Prostate gland (tissue), 2 donors: ENCODE results near the gene GPHA2. TPM values are rescaled to one million over a fixed set of nuclear protein-coding genes. Genes with fewer than 3 reads are reported as not detected.

Experiments used
- DNase-seq: peaks from one replicate; pipeline ENCODE4 v3.0.0-alpha.2; 2019; ENCODE audit warnings: low spot score
- H3K27ac ChIP-seq, 2 donors: fragments of 200-600 bp; sonication (generic); 2 replicates each; pipeline ENCODE4 v1.5.1; 2017 to 2019
- H3K27me3 ChIP-seq: fragments of 200-600 bp; sonication (generic); replicated peaks from 2 replicates; pipeline ENCODE4 v1.5.1; 2019; ENCODE audit not compliant: insufficient read depth
- H3K36me3 ChIP-seq, 2 donors: fragments of 200-600 bp; sonication (generic); 1 replicate in 1 of 2; 2 replicates in 1 of 2; pipeline versions ENCODE4 v1.5.1 to v1.8.1; 2017 to 2019
- H3K4me1 ChIP-seq: fragments of 200-600 bp; sonication (generic); replicated peaks from 2 replicates; pipeline ENCODE4 v1.5.1; 2019
- H3K4me3 ChIP-seq, 2 donors: fragments of 200-600 bp; sonication (generic); 2 replicates each; pipeline ENCODE4 v1.5.1; 2017 to 2019
- H3K9me3 ChIP-seq: fragments of 200-600 bp; sonication (generic); 2 replicates; pipeline ENCODE4 v1.5.1; 2017
- CTCF ChIP-seq, 4 experiments: fragments of 200-600 bp in 2 of 4; fragments of 450-650 bp in 2 of 4; sonication (generic) in 2 of 4; IDR thresholded peaks; 1 replicate in 3 of 4; 2 replicates in 1 of 4; pipeline ENCODE4 v1.5.1; 2016 to 2019; ENCODE audit warnings: antibody characterized with exemption in 4 of 4, mild to moderate bottlenecking in 2 of 4, moderate library complexity in 2 of 4
- POLR2A ChIP-seq: fragments of 450-650 bp; IDR thresholded peaks from one replicate; pipeline ENCODE4 v1.6.1; 2016; ENCODE audit warnings: antibody characterized with exemption, mild to moderate bottlenecking
- POLR2AphosphoS5 ChIP-seq: sonication (generic); formaldehyde crosslinking; IDR thresholded peaks from one replicate; pipeline ENCODE4 v1.6.1; 2017; ENCODE audit warnings: antibody characterized with exemption
- WGBS: methylation state at CpG from one replicate; pipeline ENCODE4 v1.1.5; 2018; 5-methylcytosine and 5-hydroxymethylcytosine counted together
- intact Hi-C: fragments of 100-400 bp; cut with DNase I; formaldehyde crosslinking; loops from one replicate; pipeline ENCODE4 v1.14.2; 2022
- total RNA-seq, 2 donors: library from RNA; depleted of rRNA; stranded (reverse); fragments of >200 nt; gene quantifications; one replicate each; pipeline ENCODE4 v1.1.0, GENCODE V29; 2016

The GPHA2 gene
- total RNA-seq, 2 donors from 2014 or later: not detected

- no peak for DNase-seq
- peaks cover 0 to 8% of the 10 kb centered on the region in 2 donors for H3K36me3 ChIP-seq
These were observed 4.4 kb downstream of the GPHA2 start for GRCh38 chr11:64931290-64931689.

GRCh38 chr11:64930340-64930739 lies 5.4 kb downstream of the GPHA2 start:
- no peak for TF ChIP-seq POLR2AphosphoS5
- no peak for TF ChIP-seq POLR2A
- no peak for TF ChIP-seq CTCF (IDR thresholded peaks at IDR 0.05)
- Histone ChIP-seq H3K27ac (no peak overlapping the region), H3K4me3 (no peak overlapping the region), H3K36me3 (peaks cover 0 to 8% of the 10 kb centered on the region in 2 donors), H3K4me1 (peaks cover 5% of the 10 kb centered on the region), H3K9me3 (no peaks in the 10 kb centered on the region), H3K27me3 (no peaks in the 10 kb centered on the region)
- WGBS: 91% methylated on average over 6 of the region's 6 CpGs
- intact Hi-C loops: no loop called here
- DNase-seq: no peak

More at GRCh38 chr11:64931290-64931689, 4.4 kb downstream of the GPHA2 start:
- H3K4me3 ChIP-seq: no peak overlapping the region
- H3K27me3 ChIP-seq: no peaks in the 10 kb centered on the region
- intact Hi-C loops: no loop called here
- 94% methylated on average over 7 of the region's 7 CpGs for WGBS
- TF ChIP-seq POLR2A (no peak), CTCF (IDR thresholded peaks at IDR 0.05) (no peak), POLR2AphosphoS5 (no peak)
- H3K4me1 ChIP-seq: no peaks in the 10 kb centered on the region
- H3K27ac ChIP-seq: no peak overlapping the region
- H3K9me3 ChIP-seq: no peaks in the 10 kb centered on the region

- H3K4me1 ChIP-seq: peaks cover 7% of the 10 kb centered on the region
- TF ChIP-seq POLR2AphosphoS5 (no peak), POLR2A (no peak), CTCF (IDR thresholded peaks at IDR 0.05) (no peak)
- H3K9me3 ChIP-seq: no peaks in the 10 kb centered on the region
- peaks cover 0 to 8% of the 10 kb centered on the region in 2 donors for H3K36me3 ChIP-seq
- H3K27ac ChIP-seq: no peak overlapping the region
- H3K4me3 ChIP-seq: no peak overlapping the region
- 90% methylated on average over 7 of the region's 7 CpGs for WGBS
- intact Hi-C loops: no loop called here
- no peaks in the 10 kb centered on the region for H3K27me3 ChIP-seq
- no peak for DNase-seq
These were observed 6.1 kb downstream of the GPHA2 start for GRCh38 chr11:64929625-64930024.

GRCh38 chr11:64928957-64929356 lies 6.7 kb downstream of the GPHA2 start:
- TF ChIP-seq CTCF (IDR thresholded peaks at IDR 0.05): no peak
- TF ChIP-seq POLR2AphosphoS5: no peak
- TF ChIP-seq POLR2A: no peak
- no peak overlapping the region for H3K4me3 ChIP-seq
- H3K4me1 ChIP-seq: peaks cover 7% of the 10 kb centered on the region
- intact Hi-C loops: no loop called here
- WGBS: 91% methylated on average over 2 of the region's 2 CpGs
- H3K9me3 ChIP-seq: no peaks in the 10 kb centered on the region
- H3K27ac ChIP-seq: no peak overlapping the region
- peaks cover 0 to 8% of the 10 kb centered on the region in 2 donors for H3K36me3 ChIP-seq
- no peaks in the 10 kb centered on the region for H3K27me3 ChIP-seq
- DNase-seq: no peak

GRCh38 chr11:64926689-64927088 lies 9.0 kb downstream of the GPHA2 start:
- H3K4me3 ChIP-seq: no peak overlapping the region
- H3K9me3 ChIP-seq: no peaks in the 10 kb centered on the region
- no peaks in the 10 kb centered on the region for H3K27me3 ChIP-seq
- intact Hi-C loops: no loop called here
- peaks cover 7% of the 10 kb centered on the region for H3K4me1 ChIP-seq
- no peak for DNase-seq
- H3K27ac ChIP-seq: no peak overlapping the region
- TF ChIP-seq POLR2A: no peak
- no peak for TF ChIP-seq CTCF (IDR thresholded peaks at IDR 0.05)
- peaks cover 0 to 8% of the 10 kb centered on the region in 2 donors for H3K36me3 ChIP-seq
- WGBS: 89% methylated on average over 21 of the region's 22 CpGs
